ENCODE data around the gene BRMS1L. TPM values are rescaled to one million over a fixed set of nuclear protein-coding genes. Genes with fewer than 3 reads are reported as not detected.

Gene BRMS1L
- total RNA-seq, 4 donors from 2014 or later, result 4.8 to 11.7 (median 8.3) TPM

- DNase-seq (ENCODE audit: low spot score in 2 of 2), result no peak
- Histone ChIP-seq H3K27me3 (no peaks in the 10 kb centered on the region), H3K36me3 (peaks cover 0 to 86% (median 4%) of the 10 kb centered on the region in 3 donors), H3K4me3 (no peak overlapping the region), H3K9me3 (peaks cover 0 to 34% (median 4%) of the 10 kb centered on the region in 4 donors), H3K4me1 (no peaks in the 10 kb centered on the region), H3K27ac (no peak overlapping the region)
- TF ChIP-seq, protein P1, sequence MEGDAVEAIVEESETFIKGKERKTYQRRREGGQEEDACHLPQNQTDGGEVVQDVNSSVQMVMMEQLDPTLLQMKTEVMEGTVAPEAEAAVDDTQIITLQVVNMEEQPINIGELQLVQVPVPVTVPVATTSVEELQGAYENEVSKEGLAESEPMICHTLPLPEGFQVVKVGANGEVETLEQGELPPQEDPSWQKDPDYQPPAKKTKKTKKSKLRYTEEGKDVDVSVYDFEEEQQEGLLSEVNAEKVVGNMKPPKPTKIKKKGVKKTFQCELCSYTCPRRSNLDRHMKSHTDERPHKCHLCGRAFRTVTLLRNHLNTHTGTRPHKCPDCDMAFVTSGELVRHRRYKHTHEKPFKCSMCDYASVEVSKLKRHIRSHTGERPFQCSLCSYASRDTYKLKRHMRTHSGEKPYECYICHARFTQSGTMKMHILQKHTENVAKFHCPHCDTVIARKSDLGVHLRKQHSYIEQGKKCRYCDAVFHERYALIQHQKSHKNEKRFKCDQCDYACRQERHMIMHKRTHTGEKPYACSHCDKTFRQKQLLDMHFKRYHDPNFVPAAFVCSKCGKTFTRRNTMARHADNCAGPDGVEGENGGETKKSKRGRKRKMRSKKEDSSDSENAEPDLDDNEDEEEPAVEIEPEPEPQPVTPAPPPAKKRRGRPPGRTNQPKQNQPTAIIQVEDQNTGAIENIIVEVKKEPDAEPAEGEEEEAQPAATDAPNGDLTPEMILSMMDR (IDR thresholded peaks at IDR 0.05), result no peak
- no peak for TF ChIP-seq POLR2A (IDR thresholded peaks at IDR 0.05)
- no peak for TF ChIP-seq EP300 (IDR thresholded peaks at IDR 0.05)
- WGBS, 2 donors, result 98 to 99% methylated on average over 8 of the region's 8 CpGs
Observed at GRCh38 chr14:35844494-35844893, 18.4 kb downstream of the BRMS1L start.

GRCh38 chr14:35847636-35848035 is 21.5 kb downstream of the BRMS1L start:
- Histone ChIP-seq H3K36me3 (peaks cover 0 to 84% (median 0%) of the 10 kb centered on the region in 3 donors), H3K9me3 (peaks cover 0 to 17% (median 1%) of the 10 kb centered on the region in 4 donors), H3K4me3 (no peak overlapping the region), H3K4me1 (no peaks in the 10 kb centered on the region), H3K27me3 (no peaks in the 10 kb centered on the region), H3K27ac (no peak overlapping the region)
- TF ChIP-seq EP300 (IDR thresholded peaks at IDR 0.05) (no peak), POLR2A (IDR thresholded peaks at IDR 0.05) (no peak)
- TF ChIP-seq, protein P1 (IDR thresholded peaks at IDR 0.05), result no peak
- 92 to 99% methylated on average over 2 of the region's 2 CpGs for WGBS, 2 donors
- no peak for DNase-seq (ENCODE audit: low spot score in 2 of 2)

- peaks cover 0 to 9% (median 0%) of the 10 kb centered on the region in 4 donors for H3K9me3 ChIP-seq
- peaks cover 0 to 73% (median 0%) of the 10 kb centered on the region in 3 donors for H3K36me3 ChIP-seq
- no peaks in the 10 kb centered on the region for H3K4me1 ChIP-seq
- no peak overlapping the region for H3K27ac ChIP-seq
- H3K4me3 ChIP-seq, result no peak overlapping the region
- DNase-seq (ENCODE audit: low spot score in 2 of 2), result no peak
- TF ChIP-seq EP300 (IDR thresholded peaks at IDR 0.05), result no peak
- TF ChIP-seq POLR2A (IDR thresholded peaks at IDR 0.05), result no peak
- TF ChIP-seq, protein P1 (IDR thresholded peaks at IDR 0.05), result no peak
- 43 to 62% methylated on average over 1 of the region's 1 CpG for WGBS, 2 donors
- H3K27me3 ChIP-seq, result no peaks in the 10 kb centered on the region
Observed at GRCh38 chr14:35849122-35849521, 23.0 kb downstream of the BRMS1L start.

- Histone ChIP-seq H3K36me3 (peaks cover 0 to 49% (median 0%) of the 10 kb centered on the region in 3 donors), H3K27ac (no peak overlapping the region), H3K4me3 (no peak overlapping the region), H3K4me1 (no peaks in the 10 kb centered on the region), H3K9me3 (peaks cover 0 to 9% (median 0%) of the 10 kb centered on the region in 4 donors), H3K27me3 (no peaks in the 10 kb centered on the region)
- 95 to 96% methylated on average over 3 of the region's 3 CpGs for WGBS, 2 donors
- DNase-seq (ENCODE audit: low spot score in 2 of 2), result no peak
- TF ChIP-seq EP300 (IDR thresholded peaks at IDR 0.05), result no peak
- TF ChIP-seq, protein P1 (IDR thresholded peaks at IDR 0.05), result no peak
- TF ChIP-seq POLR2A (IDR thresholded peaks at IDR 0.05), result no peak
Observed at GRCh38 chr14:35851823-35852222, 25.7 kb downstream of the BRMS1L start.

DNA sequence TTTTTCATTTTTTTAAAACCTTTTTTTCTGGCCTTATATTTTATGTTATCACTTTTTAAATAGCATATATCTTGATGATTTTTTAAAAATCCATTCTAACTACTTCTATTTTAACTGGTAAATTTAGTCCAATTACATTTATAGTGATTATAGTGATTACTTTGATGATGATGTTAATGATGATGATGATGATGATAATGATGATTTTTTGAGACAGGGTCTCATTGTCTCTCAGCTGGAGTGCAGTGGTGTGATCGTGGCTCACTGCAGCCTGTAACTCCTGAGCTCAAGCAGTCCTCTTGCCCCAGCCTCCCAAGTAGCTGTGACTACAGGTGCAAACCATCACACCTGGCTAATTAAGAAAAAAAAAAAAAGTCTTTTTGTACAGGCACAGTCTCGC is 27.1 kb downstream of the BRMS1L start:
- Histone ChIP-seq H3K4me3 (no peak overlapping the region), H3K27me3 (no peaks in the 10 kb centered on the region), H3K27ac (no peak overlapping the region), H3K9me3 (peaks cover 0 to 9% (median 0%) of the 10 kb centered on the region in 4 donors), H3K36me3 (peaks cover 0 to 42% (median 0%) of the 10 kb centered on the region in 3 donors), H3K4me1 (no peaks in the 10 kb centered on the region)
- DNase-seq (ENCODE audit: low spot score in 2 of 2), result no peak
- 94 to 97% methylated on average over 2 of the region's 2 CpGs for WGBS, 2 donors
- TF ChIP-seq POLR2A (IDR thresholded peaks at IDR 0.05) (no peak), EP300 (IDR thresholded peaks at IDR 0.05) (no peak)
- TF ChIP-seq, protein P1 (IDR thresholded peaks at IDR 0.05), result no peak
